Activated naive CD4-positive, alpha-beta T cell treated with anti-CD3 and anti-CD28 coated beads, Interleukin-2, amount 50 U/mL, for 72 hours (primary cell): ENCODE data around the gene RAC3. TPM values are rescaled to one million over a fixed set of nuclear protein-coding genes. Genes with fewer than 3 reads are reported as not detected.
A peak's percentile ranks its signal among the peaks of the same experiment; 100 is the strongest.

Experiments
- ATAC-seq, 2 donors: fragments of 150-1000 bp; cut with Tn5 transposase; 2 replicates each; pipeline ENCODE4 v1.10.0; 2021; ENCODE audit warnings: mild to moderate bottlenecking in 2 of 2, moderate library complexity in 2 of 2
- DNase-seq, 2 donors: peaks; one replicate each; pipeline ENCODE4 v3.0.0; 2021 to 2022; ENCODE audit warnings: low spot score in 2 of 2
- H3K27ac Mint-ChIP-seq, 2 donors: one replicate each; pipeline ENCODE4 v1.8.0; 2022; ENCODE audit warnings: mild to moderate bottlenecking in 2 of 2, mixed read lengths in 2 of 2
- H3K36me3 Mint-ChIP-seq, 2 donors: one replicate each; pipeline ENCODE4 v1.8.0; 2022; ENCODE audit warnings: mixed read lengths in 2 of 2
- H3K9me3 Mint-ChIP-seq, 2 donors: one replicate each; pipeline ENCODE4 v1.8.0; 2022; ENCODE audit warnings: mixed read lengths in 2 of 2
- total RNA-seq, 2 donors: library from RNA; stranded (reverse); gene quantifications; one replicate each; pipeline ENCODE4 v1.2.3, GENCODE V29; 2022

Gene RAC3
- total RNA-seq: 10 to 100 TPM in 1 of 2 donors, 1 to 10 TPM in 1; 5.7 to 13.5 TPM

- Mint-ChIP-seq H3K36me3 (no peaks in the 10 kb centered on the region), H3K27ac (no peak within 1 kb of the TSS), H3K9me3 (no peaks in the 10 kb centered on the region)
- DNase-seq: no peak
- peak in 1 of 2 donors; percentile 41 for ATAC-seq
Measured at GRCh38 chr17:82031303-82031884, at the start of gene RAC3. TSS of gene RAC3 (plus strand) at chr17:82031678. CDS start at chr17:82031762, 84 bp downstream.

GRCh38 chr17:81983011-81983638 is 48.4 kb upstream of the RAC3 start:
- H3K36me3 Mint-ChIP-seq: peaks cover 7 to 10% of the 10 kb centered on the region in 2 donors
- DNase-seq: no peak
- no peak overlapping the region for H3K27ac Mint-ChIP-seq
- no peaks in the 10 kb centered on the region for H3K9me3 Mint-ChIP-seq
- no peak for ATAC-seq

GRCh38 chr17:81983639-81984373 is 47.7 kb upstream of the RAC3 start:
- Mint-ChIP-seq H3K27ac (no peak overlapping the region), H3K9me3 (no peaks in the 10 kb centered on the region), H3K36me3 (peaks cover 7 to 8% of the 10 kb centered on the region in 2 donors)
- DNase-seq (no peak), ATAC-seq (no peak)

- DNase-seq: no peak
- Mint-ChIP-seq H3K36me3 (peaks cover 0 to 7% of the 10 kb centered on the region in 2 donors), H3K27ac (no peak overlapping the region), H3K9me3 (no peaks in the 10 kb centered on the region)
- no peak for ATAC-seq
Measured at GRCh38 chr17:81984773-81985410, 46.6 kb upstream of the RAC3 start.

- H3K36me3 Mint-ChIP-seq: peaks cover 0 to 7% of the 10 kb centered on the region in 2 donors
- ATAC-seq: no peak
- no peaks in the 10 kb centered on the region for H3K9me3 Mint-ChIP-seq
Measured at GRCh38 chr17:81986606-81987005, 44.9 kb upstream of the RAC3 start.

GRCh38 chr17:81987161-81987770 is 44.2 kb upstream of the RAC3 start:
- peaks cover 0 to 7% of the 10 kb centered on the region in 2 donors for H3K36me3 Mint-ChIP-seq
- no peaks in the 10 kb centered on the region for H3K9me3 Mint-ChIP-seq
- no peak overlapping the region for H3K27ac Mint-ChIP-seq
- ATAC-seq (no peak), DNase-seq (no peak)

More at GRCh38 chr17:81986606-81987005, 44.9 kb upstream of the RAC3 start:
- no peak overlapping the region for H3K27ac Mint-ChIP-seq
- no peak for DNase-seq

- ATAC-seq: peak in 1 of 2 donors; percentile 7
- Mint-ChIP-seq H3K36me3 (no peaks in the 10 kb centered on the region), H3K9me3 (no peaks in the 10 kb centered on the region), H3K27ac (no peak overlapping the region)
- DNase-seq: no peak
Measured at GRCh38 chr17:81990836-81991683, 40.4 kb upstream of the RAC3 start.

- Mint-ChIP-seq H3K27ac (no peak overlapping the region), H3K36me3 (no peaks in the 10 kb centered on the region), H3K9me3 (no peaks in the 10 kb centered on the region)
- DNase-seq (no peak), ATAC-seq (peak in 1 of 2 donors; percentile 29)
Measured at GRCh38 chr17:81991684-81992305, 39.7 kb upstream of the RAC3 start.

- Mint-ChIP-seq H3K27ac (no peak overlapping the region), H3K9me3 (no peaks in the 10 kb centered on the region)
- ATAC-seq: no peak
Measured at GRCh38 chr17:81992306-81993102, 39.0 kb upstream of the RAC3 start.

GRCh38 chr17:81993729-81994592 is 37.5 kb upstream of the RAC3 start:
- Mint-ChIP-seq H3K27ac (no peak overlapping the region), H3K36me3 (no peaks in the 10 kb centered on the region), H3K9me3 (no peaks in the 10 kb centered on the region)
- ATAC-seq: no peak
- DNase-seq: no peak

More at GRCh38 chr17:81992306-81993102, 39.0 kb upstream of the RAC3 start:
- DNase-seq: no peak
- H3K36me3 Mint-ChIP-seq: no peaks in the 10 kb centered on the region

GRCh38 chr17:81994593-81995462 is 36.6 kb upstream of the RAC3 start:
- DNase-seq: no peak
- Mint-ChIP-seq H3K27ac (no peak overlapping the region), H3K9me3 (no peaks in the 10 kb centered on the region), H3K36me3 (no peaks in the 10 kb centered on the region)
- no peak for ATAC-seq

GRCh38 chr17:81995463-81996231 is 35.8 kb upstream of the RAC3 start:
- no peak for ATAC-seq
- H3K9me3 Mint-ChIP-seq: no peaks in the 10 kb centered on the region
- no peak overlapping the region for H3K27ac Mint-ChIP-seq
- H3K36me3 Mint-ChIP-seq: no peaks in the 10 kb centered on the region
- DNase-seq: no peak
